ENCODE measurements around the gene LCE1B.

Gene LCE1B

GRCh38 chr1:152796421-152796820 is 15.3 kb upstream of the LCE1B start, which contains the start of gene LCE1D:
TSS of gene LCE1D (plus strand) at chr1:152796721. CDS start at chr1:152797795, 1,074 bp downstream.
- Histone ChIP-seq H4K20me1 (ENCODE audit: control insufficient read depth, insufficient read depth, low read depth, low read length) (no peaks in the 10 kb centered on the region), H3K36me3 (ENCODE audit: control insufficient read depth, low read length) (no peaks in the 10 kb centered on the region), H3K4me2 (ENCODE audit: low read length) (no peak within 1 kb of the TSS), H3K9me3 (ENCODE audit: control insufficient read depth, insufficient read depth, low read length) (no peaks in the 10 kb centered on the region), H3F3A (ENCODE audit: control insufficient read depth, insufficient read depth) (no peaks in the 10 kb centered on the region), H3K27me3 (ENCODE audit: control insufficient read depth, low read length) (no peaks in the 10 kb centered on the region), H3K4me3 (ENCODE audit: low read length) (no peak within 1 kb of the TSS), H3K79me2 (ENCODE audit: control insufficient read depth, low read length) (no peaks in the 10 kb centered on the region), H3K4me1 (ENCODE audit: control insufficient read depth, low read length) (no peaks in the 10 kb centered on the region), H3K9me2 (replicated peaks; ENCODE audit: control insufficient read depth, low read length) (no peaks in the 10 kb centered on the region), H3K27ac (ENCODE audit: low read depth, low read length) (no peak within 1 kb of the TSS)
- no peak for TF ChIP-seq CTCF (IDR thresholded peaks at IDR 0.05; ENCODE audit: low read depth, low read length, poor library complexity, severe bottlenecking)
- TF ChIP-seq EZH2phosphoT487 (IDR thresholded peaks at IDR 0.05; ENCODE audit: borderline replicate concordance, low read length) = no peak

DNA sequence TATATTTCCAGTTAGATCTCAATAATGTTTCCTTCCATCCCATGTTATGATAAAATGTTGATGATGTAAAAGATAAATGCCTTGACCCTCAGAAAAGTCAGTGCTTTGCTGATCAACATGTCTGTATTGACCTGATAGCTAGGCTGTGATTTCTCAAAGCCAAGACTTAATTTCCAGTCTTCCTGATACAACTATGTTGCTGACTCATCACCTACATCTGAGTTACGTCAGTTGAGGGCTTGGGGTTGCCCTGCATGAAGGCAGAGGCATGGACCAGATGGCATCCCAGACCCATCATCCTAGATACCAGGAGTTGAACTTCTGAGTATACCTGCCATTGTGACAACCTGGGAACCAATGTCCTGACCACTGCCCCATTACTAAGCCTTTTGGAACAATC is 10.4 kb upstream of the LCE1B start:
- Histone ChIP-seq H3K27me3 (ENCODE audit: control insufficient read depth, low read length) (no peaks in the 10 kb centered on the region), H3K36me3 (ENCODE audit: control insufficient read depth, low read length) (no peaks in the 10 kb centered on the region), H3K9me3 (ENCODE audit: control insufficient read depth, insufficient read depth, low read length) (no peaks in the 10 kb centered on the region), H3K4me3 (ENCODE audit: low read length) (no peak overlapping the region), H4K20me1 (ENCODE audit: control insufficient read depth, insufficient read depth, low read depth, low read length) (no peaks in the 10 kb centered on the region), H3K79me2 (ENCODE audit: control insufficient read depth, low read length) (no peaks in the 10 kb centered on the region), H3K9me2 (replicated peaks; ENCODE audit: control insufficient read depth, low read length) (no peaks in the 10 kb centered on the region), H3K4me1 (ENCODE audit: control insufficient read depth, low read length) (no peaks in the 10 kb centered on the region), H3K4me2 (ENCODE audit: low read length) (no peak overlapping the region), H3K27ac (ENCODE audit: low read depth, low read length) (no peak overlapping the region), H3F3A (ENCODE audit: control insufficient read depth, insufficient read depth) (no peaks in the 10 kb centered on the region)
- TF ChIP-seq EZH2phosphoT487 (IDR thresholded peaks at IDR 0.05; ENCODE audit: borderline replicate concordance, low read length) = no peak
- TF ChIP-seq CTCF (IDR thresholded peaks at IDR 0.05; ENCODE audit: low read depth, low read length, poor library complexity, severe bottlenecking) = no peak

- Histone ChIP-seq H3K4me2 (ENCODE audit: low read length) (no peak within 1 kb of the TSS), H3K9me2 (replicated peaks; ENCODE audit: control insufficient read depth, low read length) (no peaks in the 10 kb centered on the region), H3K36me3 (ENCODE audit: control insufficient read depth, low read length) (no peaks in the 10 kb centered on the region), H3K27me3 (ENCODE audit: control insufficient read depth, low read length) (no peaks in the 10 kb centered on the region; the same call in 1 of the 2 replicates), H3K79me2 (ENCODE audit: control insufficient read depth, low read length) (no peaks in the 10 kb centered on the region), H3K27ac (ENCODE audit: low read depth, low read length) (no peak within 1 kb of the TSS), H4K20me1 (ENCODE audit: control insufficient read depth, insufficient read depth, low read depth, low read length) (no peaks in the 10 kb centered on the region), H3F3A (ENCODE audit: control insufficient read depth, insufficient read depth) (no peaks in the 10 kb centered on the region), H3K4me3 (ENCODE audit: low read length) (no peak within 1 kb of the TSS), H3K9me3 (ENCODE audit: control insufficient read depth, insufficient read depth, low read length) (no peaks in the 10 kb centered on the region), H3K4me1 (ENCODE audit: control insufficient read depth, low read length) (no peaks in the 10 kb centered on the region)
- TF ChIP-seq EZH2phosphoT487 (IDR thresholded peaks at IDR 0.05; ENCODE audit: borderline replicate concordance, low read length) = no peak
- TF ChIP-seq CTCF (IDR thresholded peaks at IDR 0.05; ENCODE audit: low read depth, low read length, poor library complexity, severe bottlenecking) = no peak
These were observed 5.2 kb upstream of the LCE1B start, which contains the start of gene LCE1C for GRCh38 chr1:152806576-152806975. TSS of gene LCE1C (minus strand) at chr1:152806651. CDS start at chr1:152805478, 1,173 bp downstream.

All from DOHH2 (cell line).